ENCODE measurements around the gene NECTIN2.
"Not testable (repeated sequence)": the region's sequence is repeated elsewhere in the genome, so short reads cannot be mapped to it uniquely, and the experiment has no call there.

NECTIN2 gene

DNA sequence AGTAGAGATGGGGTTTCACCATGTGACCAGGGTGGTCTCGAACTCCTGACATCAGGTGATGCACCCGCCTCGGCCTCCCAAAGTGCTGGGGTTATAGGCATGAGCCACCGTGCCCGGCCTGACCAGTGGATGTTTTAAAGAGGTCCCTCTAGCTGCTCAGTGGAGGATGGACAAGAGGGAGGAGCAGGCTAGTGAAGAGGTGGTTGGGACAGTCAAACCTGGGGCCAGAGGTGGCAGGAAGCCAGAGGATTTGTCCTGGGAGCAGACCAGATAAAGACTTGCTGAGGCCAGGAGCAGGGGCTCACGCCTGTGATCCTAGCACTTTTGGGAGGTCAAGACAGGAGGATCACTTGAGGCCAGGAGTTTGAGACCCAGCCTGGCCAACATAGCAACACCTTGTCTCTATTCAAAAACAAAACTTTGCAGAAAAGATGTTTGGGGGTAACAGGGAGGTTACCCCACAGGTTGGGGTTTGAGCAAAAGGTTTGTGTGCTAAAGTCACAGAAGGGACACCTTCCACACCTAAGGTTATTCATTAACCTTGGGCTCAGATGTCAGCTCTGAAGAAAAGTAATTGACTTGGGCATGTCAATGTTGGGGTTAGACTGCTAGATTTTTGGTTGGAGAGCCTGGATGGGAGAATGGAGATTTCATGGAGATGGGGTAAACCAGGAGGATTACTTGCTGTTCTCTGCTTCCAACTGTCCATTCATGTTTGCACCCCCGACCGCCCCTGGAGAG lies 28.2 kb upstream of the NECTIN2 start:
- no peak for DNase-seq

DNA sequence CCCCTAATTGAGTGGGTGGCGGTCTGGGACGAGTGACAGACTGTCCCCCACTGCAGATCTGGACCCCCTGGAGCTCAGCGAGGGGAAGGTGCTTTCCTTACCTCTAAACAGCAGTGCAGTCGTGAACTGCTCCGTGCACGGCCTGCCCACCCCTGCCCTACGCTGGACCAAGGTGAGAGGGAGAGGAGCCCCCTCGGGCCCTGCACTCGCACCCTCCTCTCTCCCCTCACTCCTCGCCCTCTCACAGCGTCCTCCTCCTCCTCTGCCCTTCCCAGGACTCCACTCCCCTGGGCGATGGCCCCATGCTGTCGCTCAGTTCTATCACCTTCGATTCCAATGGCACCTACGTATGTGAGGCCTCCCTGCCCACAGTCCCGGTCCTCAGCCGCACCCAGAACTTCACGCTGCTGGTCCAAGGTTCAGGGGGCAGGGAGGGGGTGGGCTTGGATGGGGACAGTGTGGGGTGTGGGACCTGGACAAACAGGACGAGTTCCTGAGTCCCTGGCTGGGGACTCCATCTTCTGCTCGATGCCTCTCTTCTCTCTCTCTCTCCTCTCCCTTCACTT lies 27.5 kb upstream of the NECTIN2 start:
- no peak for DNase-seq

DNA sequence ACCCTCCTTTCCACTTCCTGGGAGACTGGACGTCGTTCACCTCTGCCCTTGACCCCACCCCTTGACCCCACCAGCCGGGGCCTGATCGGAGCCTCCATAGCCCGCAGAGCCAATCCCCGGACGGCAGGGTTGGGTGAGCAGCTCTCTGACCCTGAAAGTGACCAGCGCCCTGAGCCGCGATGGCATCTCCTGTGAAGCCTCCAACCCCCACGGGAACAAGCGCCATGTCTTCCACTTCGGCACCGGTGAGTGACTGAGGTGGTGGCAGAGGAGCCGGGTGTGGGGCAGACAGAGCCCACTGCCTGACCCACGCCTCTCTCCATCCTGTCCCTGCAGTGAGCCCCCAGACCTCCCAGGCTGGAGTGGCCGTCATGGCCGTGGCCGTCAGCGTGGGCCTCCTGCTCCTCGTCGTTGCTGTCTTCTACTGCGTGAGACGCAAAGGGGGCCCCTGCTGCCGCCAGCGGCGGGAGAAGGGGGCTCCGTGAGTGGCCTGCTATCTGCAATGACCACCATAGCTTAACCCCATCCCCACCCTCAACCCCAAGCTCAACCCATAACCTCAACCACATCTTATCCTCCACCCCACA lies 26.8 kb upstream of the NECTIN2 start:
- no peak for DNase-seq

DNA sequence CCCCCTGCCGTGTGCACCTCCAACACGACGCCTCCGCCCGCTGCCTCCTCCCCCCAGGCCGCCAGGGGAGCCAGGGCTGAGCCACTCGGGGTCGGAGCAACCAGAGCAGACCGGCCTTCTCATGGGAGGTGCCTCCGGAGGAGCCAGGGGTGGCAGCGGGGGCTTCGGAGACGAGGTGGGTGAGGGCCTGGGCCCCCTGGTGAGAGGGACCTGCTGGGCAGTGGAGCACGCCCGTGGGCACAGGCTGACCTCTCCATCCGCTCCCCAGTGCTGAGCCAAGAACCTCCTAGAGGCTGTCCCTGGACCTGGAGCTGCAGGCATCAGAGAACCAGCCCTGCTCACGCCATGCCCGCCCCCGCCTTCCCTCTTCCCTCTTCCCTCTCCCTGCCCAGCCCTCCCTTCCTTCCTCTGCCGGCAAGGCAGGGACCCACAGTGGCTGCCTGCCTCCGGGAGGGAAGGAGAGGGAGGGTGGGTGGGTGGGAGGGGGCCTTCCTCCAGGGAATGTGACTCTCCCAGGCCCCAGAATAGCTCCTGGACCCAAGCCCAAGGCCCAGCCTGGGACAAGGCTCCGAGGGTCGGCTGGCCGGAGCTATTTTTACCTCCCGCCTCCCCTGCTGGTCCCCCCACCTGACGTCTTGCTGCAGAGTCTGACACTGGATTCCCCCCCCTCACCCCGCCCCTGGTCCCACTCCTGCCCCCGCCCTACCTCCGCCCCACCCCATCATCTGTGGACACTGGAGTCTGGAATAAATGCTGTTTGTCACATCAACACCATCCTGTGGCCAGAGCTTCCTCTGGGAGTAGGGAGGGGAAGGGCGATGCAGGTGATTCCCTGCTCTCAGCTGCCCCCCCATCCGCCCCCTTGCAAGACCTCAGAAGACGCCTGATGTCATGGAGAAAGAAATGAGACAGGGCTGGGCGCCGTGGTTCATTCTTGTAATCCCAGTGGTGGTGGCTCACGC lies 25.2 kb upstream of the NECTIN2 start:
- DNase-seq, result no peak

- DNase-seq, result no peak
These were observed 23.9 kb upstream of the NECTIN2 start for GRCh38 chr19:44822177-44822576.

- DNase-seq, result no peak
These were observed 23.3 kb upstream of the NECTIN2 start for GRCh38 chr19:44822670-44823372.

GRCh38 chr19:44823373-44823698 lies 22.8 kb upstream of the NECTIN2 start:
- no peak for DNase-seq

GRCh38 chr19:44824761-44825160 lies 21.3 kb upstream of the NECTIN2 start:
- no peak for DNase-seq

GRCh38 chr19:44832875-44833274 lies 13.2 kb upstream of the NECTIN2 start:
- DNase-seq, result not testable (repeated sequence)

- not testable (repeated sequence) for DNase-seq
These were observed 11.7 kb upstream of the NECTIN2 start for GRCh38 chr19:44834399-44834798.

DNA sequence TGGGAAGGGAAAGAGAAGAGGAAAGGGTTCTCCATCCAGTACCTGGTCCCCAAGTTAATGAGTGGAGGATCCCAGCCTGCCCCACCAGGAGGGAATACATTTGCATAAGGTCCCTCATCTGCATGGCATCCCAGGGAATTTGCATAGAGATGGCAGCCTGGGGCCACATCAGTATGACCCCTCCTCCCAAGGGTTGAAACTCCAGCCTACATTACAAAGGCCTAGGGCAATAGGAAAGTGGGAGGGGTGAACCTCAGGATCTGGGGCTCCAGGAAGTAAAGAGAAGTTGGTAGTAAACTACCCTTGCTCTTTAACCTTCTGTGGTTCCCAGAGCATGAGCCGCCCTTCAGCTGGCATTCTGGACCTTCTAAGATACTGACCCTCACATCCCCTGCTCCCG lies 6.8 kb upstream of the NECTIN2 start:
- no peak for DNase-seq

- no peak for DNase-seq
These were observed 5.3 kb upstream of the NECTIN2 start for GRCh38 chr19:44840811-44841210.

DNA sequence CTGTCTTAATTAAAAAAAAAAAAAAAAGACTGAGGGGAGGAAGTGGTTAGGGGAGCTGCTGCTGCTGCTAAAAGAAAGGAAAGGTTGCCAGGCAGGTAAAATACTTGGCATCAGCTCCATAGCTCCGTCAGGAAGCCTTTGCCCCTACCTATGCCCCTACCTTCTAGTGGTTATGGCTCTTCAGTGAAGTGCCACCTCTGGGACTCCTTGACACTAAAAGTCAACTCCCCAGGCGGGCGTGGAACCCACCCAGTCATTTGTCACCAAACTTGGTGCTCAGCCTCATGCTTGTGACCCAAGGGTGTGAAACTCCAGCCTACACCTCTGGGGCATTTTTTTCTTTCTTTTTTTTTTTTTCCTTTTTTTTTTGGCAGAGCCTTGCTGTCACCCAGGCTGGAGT lies 4.9 kb upstream of the NECTIN2 start:
- DNase-seq, result no peak

DNA sequence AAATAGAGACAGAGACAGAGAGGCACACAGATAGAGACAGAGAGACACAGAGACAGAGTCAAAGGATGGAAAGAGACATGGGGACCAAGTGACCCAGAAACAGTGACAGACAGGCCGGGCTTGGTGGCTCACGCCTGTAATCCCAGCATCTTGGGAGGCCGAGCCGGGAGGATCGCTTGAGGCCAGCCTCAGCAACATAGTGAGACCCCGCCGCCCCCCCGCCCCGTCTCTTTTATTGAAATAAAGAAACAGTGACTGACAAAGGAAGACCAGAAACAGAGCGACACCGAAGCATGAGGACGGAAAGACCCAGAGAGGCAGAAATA lies 848 bp upstream of the NECTIN2 start:
- no peak for DNase-seq

GRCh38 chr19:44846455-44847143 lies 502 bp downstream of the NECTIN2 start:
- DNase-seq, result no peak

GRCh38 chr19:44847144-44848035 lies 1.3 kb downstream of the NECTIN2 start:
- DNase-seq, result no peak

- DNase-seq, result no peak
These were observed 2.1 kb downstream of the NECTIN2 start for GRCh38 chr19:44848036-44848811.

DNA sequence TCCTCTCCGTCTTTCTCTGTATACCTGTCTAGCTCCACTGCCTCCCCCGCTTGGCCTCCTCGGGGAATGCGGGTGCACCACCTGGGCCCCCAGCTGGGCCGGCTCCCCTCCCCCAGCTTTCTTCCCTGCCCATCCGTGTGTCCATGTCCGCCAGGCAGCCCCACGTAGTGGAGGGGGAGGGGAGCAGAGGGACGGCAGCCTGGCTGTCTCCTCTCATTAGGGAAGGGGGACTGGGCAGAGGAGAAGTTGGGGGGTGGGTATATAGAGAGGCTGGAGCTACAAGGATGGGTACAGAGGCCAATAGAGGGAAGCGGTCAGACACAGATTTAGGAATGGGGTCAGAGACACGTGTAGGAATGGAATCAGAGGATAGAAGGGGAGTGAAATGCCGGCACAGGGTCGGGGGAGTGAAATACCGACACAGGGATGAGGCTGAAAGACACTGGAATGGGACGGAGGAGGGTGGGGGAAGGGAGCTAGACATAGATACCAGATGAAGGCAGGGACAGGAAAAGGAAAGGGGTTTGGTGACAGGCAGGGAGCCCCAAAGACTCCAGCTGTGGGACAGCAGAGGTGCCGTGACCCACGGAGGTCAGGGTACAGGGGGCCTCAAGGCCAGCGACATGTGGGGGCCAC lies 2.8 kb downstream of the NECTIN2 start:
- DNase-seq, result no peak

GRCh38 chr19:44850641-44851109 lies 4.6 kb downstream of the NECTIN2 start:
- no peak for DNase-seq

- DNase-seq, result no peak
These were observed 5.3 kb downstream of the NECTIN2 start for GRCh38 chr19:44851427-44851826.

Measured in stimulated activated CD4-positive, alpha-beta T cell treated with anti-CD3 and anti-CD28 coated beads, Interleukin-1b, Interleukin-23, amount 100 ng/mL, for 48 hours (primary cell).